ENCODE results near the gene MAPKAP1.

Gene MAPKAP1

GRCh38 chr9:125703662-125704061 lies 3.3 kb downstream of the MAPKAP1 start:
- no peak for TF ChIP-seq CTCF (IDR thresholded peaks at IDR 0.05; ENCODE audit: low read length)
- no peak for TF ChIP-seq EZH2 (IDR thresholded peaks at IDR 0.05; ENCODE audit: borderline replicate concordance, low read length)
- Histone ChIP-seq H3K9me3 (ENCODE audit: low read length) (no peaks in the 10 kb centered on the region), H3K4me1 (ENCODE audit: insufficient read depth, low read length, severe bottlenecking) (peaks cover 46% of the 10 kb centered on the region), H2AFZ (ENCODE audit: low read length) (no peak overlapping the region), H3K9ac (ENCODE audit: low read length) (no peak overlapping the region), H3K27ac (ENCODE audit: low read depth, low read length, poor library complexity, severe bottlenecking) (no peak overlapping the region), H4K20me1 (ENCODE audit: insufficient read depth, low read length) (no peaks in the 10 kb centered on the region), H3F3A (ENCODE audit: insufficient read depth, low read length) (no peaks in the 10 kb centered on the region; the same call in 1 of the 2 replicates), H3K9me2 (ENCODE audit: low read depth, low read length) (no peaks in the 10 kb centered on the region), H3K36me3 (ENCODE audit: insufficient read depth, low read length) (no peaks in the 10 kb centered on the region), H3K4me3 (ENCODE audit: low read depth, low read length, poor library complexity, severe bottlenecking) (no peak overlapping the region), H3K27me3 (ENCODE audit: insufficient read depth, low read length) (no peaks in the 10 kb centered on the region), H3K4me2 (ENCODE audit: low read length) (no peak overlapping the region), H3K79me2 (ENCODE audit: insufficient read depth, low read length) (peaks cover 69% of the 10 kb centered on the region)

GRCh38 chr9:125701351-125701750 lies 5.7 kb downstream of the MAPKAP1 start:
- H3K36me3 ChIP-seq (ENCODE audit: insufficient read depth, low read length) = no peaks in the 10 kb centered on the region
- H3K4me2 ChIP-seq (ENCODE audit: low read length) = no peak overlapping the region
- H3K9me3 ChIP-seq (ENCODE audit: low read length) = no peaks in the 10 kb centered on the region
- H3K79me2 ChIP-seq (ENCODE audit: insufficient read depth, low read length) = peaks cover 84% of the 10 kb centered on the region
- H4K20me1 ChIP-seq (ENCODE audit: insufficient read depth, low read length) = 0 out of 2 replicates have a peak, but pooled peaks cover 3% of the 10 kb centered on the region
- H3K27me3 ChIP-seq (ENCODE audit: insufficient read depth, low read length) = no peaks in the 10 kb centered on the region
- H3K4me1 ChIP-seq (ENCODE audit: insufficient read depth, low read length, severe bottlenecking) = peaks cover 41% of the 10 kb centered on the region
- H3K9ac ChIP-seq (ENCODE audit: low read length) = no peak overlapping the region
- H2AFZ ChIP-seq (ENCODE audit: low read length) = no peak overlapping the region
- no peak overlapping the region for H3K4me3 ChIP-seq (ENCODE audit: low read depth, low read length, poor library complexity, severe bottlenecking)
- no peaks in the 10 kb centered on the region; the same call in 1 of the 2 replicates for H3F3A ChIP-seq (ENCODE audit: insufficient read depth, low read length)
- H3K27ac ChIP-seq (ENCODE audit: low read depth, low read length, poor library complexity, severe bottlenecking) = no peak overlapping the region
- H3K9me2 ChIP-seq (ENCODE audit: low read depth, low read length) = no peaks in the 10 kb centered on the region
- no peak for TF ChIP-seq EZH2 (IDR thresholded peaks at IDR 0.05; ENCODE audit: borderline replicate concordance, low read length)
- no peak for TF ChIP-seq CTCF (IDR thresholded peaks at IDR 0.05; ENCODE audit: low read length)

GRCh38 chr9:125700791-125701190 lies 6.2 kb downstream of the MAPKAP1 start:
- Histone ChIP-seq H3K4me3 (ENCODE audit: low read depth, low read length, poor library complexity, severe bottlenecking) (no peak overlapping the region), H3K9ac (ENCODE audit: low read length) (no peak overlapping the region), H3K9me2 (ENCODE audit: low read depth, low read length) (no peaks in the 10 kb centered on the region), H3K4me1 (ENCODE audit: insufficient read depth, low read length, severe bottlenecking) (peaks cover 39% of the 10 kb centered on the region), H3K27ac (ENCODE audit: low read depth, low read length, poor library complexity, severe bottlenecking) (no peak overlapping the region), H4K20me1 (ENCODE audit: insufficient read depth, low read length) (0 out of 2 replicates have a peak, but pooled peaks cover 3% of the 10 kb centered on the region), H3K27me3 (ENCODE audit: insufficient read depth, low read length) (no peaks in the 10 kb centered on the region), H3K9me3 (ENCODE audit: low read length) (no peaks in the 10 kb centered on the region), H2AFZ (ENCODE audit: low read length) (no peak overlapping the region), H3F3A (ENCODE audit: insufficient read depth, low read length) (no peaks in the 10 kb centered on the region; the same call in 1 of the 2 replicates), H3K36me3 (ENCODE audit: insufficient read depth, low read length) (no peaks in the 10 kb centered on the region), H3K79me2 (ENCODE audit: insufficient read depth, low read length) (peaks cover 84% of the 10 kb centered on the region), H3K4me2 (ENCODE audit: low read length) (no peak overlapping the region)
- TF ChIP-seq CTCF (IDR thresholded peaks at IDR 0.05; ENCODE audit: low read length) = no peak
- no peak for TF ChIP-seq EZH2 (IDR thresholded peaks at IDR 0.05; ENCODE audit: borderline replicate concordance, low read length)
